NCI-H345 (cell line): ENCODE measurements around the gene PRODH2.
A peak's percentile ranks its signal among the peaks of the same experiment; 100 is the strongest.

Experiments used
- DNase-seq: peaks from one replicate; lab custom pipeline; 2025; lab: John Stamatoyannopoulos, UW

Gene PRODH2

DNA sequence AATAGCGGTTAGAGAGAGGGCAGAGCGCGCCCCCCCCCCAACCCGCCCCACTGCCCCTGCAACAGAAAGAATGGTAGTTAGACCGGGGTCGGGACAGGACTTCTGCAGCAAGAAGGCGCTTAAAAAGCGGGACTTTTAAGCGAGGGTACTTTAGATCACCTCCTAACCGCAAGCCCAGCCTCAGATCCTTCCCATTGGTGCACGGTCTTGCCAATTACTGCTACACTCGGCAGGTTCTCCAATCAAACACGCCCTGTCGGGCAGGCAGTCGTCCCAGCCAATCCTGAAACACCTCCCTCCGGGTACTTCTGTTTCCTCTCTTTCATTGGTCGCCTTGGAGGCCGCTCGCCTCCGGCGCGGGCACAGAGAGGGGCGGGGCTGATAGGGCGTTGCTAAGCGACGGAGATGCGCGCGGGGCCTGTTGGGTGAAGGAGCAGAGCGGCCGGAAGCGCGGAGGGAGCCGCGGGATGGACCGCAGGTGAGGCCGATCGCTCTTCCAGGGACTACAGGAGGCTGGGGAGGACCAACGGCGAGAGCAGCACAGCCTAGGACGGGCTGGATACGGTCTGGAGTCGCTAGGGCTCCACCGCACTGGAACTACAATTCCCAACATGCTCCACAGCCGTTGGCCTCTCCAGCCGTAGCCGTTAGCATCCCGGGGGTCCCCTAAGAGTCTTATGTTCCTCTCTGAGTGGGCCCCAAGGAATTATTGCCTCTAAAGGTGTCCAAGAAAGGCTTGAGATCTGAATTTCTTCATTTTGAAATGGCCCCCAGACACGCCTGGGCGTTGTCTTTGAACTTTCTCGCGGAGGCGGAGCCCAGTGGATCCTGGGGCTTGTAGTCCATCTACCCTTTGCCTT, 54.7 kb downstream of the PRODH2 start, which contains the start of gene PROSER3:
Gene PROSER3 (plus strand): TSS at position 428 of the 860 bp plus-strand sequence. CDS start 40 bp downstream, at position 468.
- DNase-seq: peak; percentile 100

- peak; percentile 70 for DNase-seq
Observed at GRCh38 chr19:35757231-35757748, 55.4 kb downstream of the PRODH2 start.

DNA sequence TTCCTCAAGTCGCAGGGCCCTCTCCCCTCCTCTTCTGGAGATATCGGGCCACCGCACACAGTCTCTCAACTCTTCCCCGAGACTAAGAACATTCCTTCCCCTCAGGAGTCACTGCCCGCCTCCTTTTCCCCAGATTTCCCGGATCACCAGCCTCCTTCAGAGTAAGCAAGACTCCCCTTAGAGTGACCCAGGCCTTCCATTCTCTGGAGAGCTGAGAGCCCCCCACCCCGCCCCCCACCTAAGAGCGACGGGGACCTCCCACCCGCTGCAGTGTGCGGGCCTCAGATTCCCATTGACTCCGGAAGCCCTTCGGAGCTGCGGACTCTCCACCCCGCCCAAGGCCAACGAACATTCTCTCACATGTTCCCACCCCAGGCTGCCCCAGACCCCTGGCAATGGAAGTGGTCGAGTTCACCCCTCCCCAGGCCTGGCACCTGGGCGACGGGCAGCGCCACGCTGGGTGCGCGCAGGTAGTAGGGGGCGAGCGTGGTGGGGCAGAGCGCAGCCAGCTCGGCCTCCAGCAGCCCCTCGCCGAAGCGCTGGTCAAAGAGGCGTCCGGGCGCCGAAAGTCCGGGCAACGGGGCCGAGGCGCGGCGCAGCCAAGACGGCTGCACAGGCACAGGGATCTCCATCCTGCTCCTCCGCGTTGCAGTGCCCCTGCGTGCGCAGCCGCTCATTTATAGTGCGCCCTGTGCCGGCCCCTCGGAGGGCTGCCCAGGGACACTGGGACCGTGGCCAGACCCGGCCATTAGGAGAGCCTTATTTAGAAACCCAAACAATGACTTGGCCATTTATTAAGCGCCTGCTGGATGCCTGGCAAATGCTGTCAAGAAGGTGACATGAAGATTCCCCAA, 56.0 kb downstream of the PRODH2 start, which contains the start of gene HSPB6:
Gene HSPB6 (minus strand): TSS at position 653 of the 854 bp plus-strand sequence. CDS start 21 bp downstream, at position 632.
- DNase-seq: no peak

- no peak for DNase-seq
Observed at GRCh38 chr19:35755550-35756376, 56.9 kb downstream of the PRODH2 start.

GRCh38 chr19:35755131-35755549, 57.5 kb downstream of the PRODH2 start:
- no peak for DNase-seq

DNA sequence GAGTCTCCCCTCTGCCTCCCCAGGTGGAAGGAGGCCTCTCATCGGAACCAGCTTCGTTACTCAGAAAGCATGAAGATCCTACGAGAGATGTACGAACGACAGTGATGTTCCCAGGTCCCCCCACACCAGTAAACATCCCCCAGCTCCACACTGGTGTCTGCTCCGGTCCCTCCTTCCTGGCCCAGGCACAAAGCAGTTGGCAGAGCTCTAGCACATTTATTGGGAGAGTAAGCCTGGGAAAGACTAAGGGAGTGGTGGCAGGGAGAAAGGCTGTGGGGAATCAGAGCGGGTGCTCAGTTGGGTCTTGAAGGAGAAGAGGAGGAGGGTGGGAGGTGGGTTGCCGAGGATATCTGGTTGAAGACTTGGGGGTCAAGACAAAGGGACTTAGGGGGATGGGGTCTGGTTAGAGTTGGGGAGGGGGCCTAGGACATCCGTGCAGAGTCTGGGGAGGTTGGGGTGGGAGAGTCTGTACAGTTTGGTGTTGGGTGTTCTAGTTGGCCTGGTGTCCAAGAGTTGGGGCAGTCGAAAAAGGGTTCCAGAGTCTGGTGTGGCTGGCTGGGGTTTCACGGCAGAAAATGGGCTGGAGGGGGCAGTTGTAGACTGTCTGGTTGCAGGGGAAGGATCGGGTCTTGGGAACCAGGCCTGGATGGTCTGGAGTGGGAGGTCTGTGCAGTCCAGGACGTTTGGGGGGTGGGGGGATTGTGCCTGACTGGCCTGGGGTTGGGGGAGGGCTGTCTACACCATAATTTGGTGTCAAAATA, 58.1 kb downstream of the PRODH2 start:
- DNase-seq: no peak

DNA sequence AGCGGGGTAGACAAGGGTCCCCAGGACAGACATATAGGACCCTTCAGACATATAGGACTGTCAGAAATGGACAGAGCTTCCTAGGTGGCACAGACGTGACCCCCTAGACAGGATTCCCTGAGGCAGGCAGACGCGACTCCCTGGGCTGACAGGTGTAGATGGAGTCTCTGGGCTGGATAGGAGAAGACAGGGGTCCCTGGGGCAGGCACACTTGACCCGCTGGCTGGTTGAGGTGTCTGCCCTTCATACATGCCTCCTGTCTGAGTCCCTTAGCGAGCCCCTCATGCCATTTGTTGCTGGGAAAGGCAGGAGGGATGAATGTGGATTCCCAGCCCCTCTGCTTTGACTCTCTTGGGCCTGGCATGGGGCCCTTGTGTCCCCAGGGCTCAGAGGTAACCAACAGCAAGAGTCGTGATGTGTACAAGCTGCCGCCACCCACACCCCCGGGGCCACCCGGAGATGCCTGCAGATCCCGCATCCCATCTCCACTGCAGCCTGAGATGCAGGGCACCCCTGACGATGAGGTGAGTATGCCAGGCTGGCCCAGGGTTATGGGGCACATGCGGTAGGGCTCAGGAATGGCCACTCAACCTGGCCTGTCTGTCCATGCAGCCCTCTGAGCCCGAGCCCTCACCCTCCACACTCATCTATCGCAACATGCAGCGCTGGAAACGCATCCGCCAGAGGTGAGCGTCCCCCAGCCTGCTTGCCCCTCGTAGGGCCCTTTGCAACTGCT, 58.8 kb downstream of the PRODH2 start:
- DNase-seq: no peak

GRCh38 chr19:35752746-35753350, 59.8 kb downstream of the PRODH2 start:
- DNase-seq: no peak

- DNase-seq: no peak
Observed at GRCh38 chr19:35751839-35752745, 60.6 kb downstream of the PRODH2 start.

- DNase-seq: no peak
Observed at GRCh38 chr19:35750167-35750566, 62.5 kb downstream of the PRODH2 start.
